ENCODE measurements around the gene BICD2.

Gene BICD2

DNA sequence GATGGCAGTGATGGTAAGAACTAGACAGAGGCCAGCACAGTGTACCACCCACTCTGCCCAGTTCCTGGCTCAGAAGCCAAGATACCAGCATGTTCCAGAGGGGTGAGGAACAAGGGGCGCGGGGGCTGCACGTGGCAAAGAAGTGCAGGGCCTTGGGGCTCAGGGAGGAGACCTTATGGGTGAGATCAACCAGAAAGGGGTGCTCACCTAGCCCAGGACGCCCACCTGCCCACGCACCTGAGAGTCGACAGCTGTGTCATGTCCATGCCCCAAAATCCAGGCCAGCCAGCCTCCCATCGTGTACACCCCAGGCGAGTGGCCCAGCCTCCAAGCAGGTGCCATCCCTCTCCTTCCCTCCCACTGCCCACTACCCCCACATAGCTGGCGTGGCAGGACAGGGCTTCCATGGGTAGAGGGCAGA, 34.9 kb downstream of the BICD2 start:
- no peak overlapping the region for H3K4me3 Mint-ChIP-seq
- peaks cover 44% of the 10 kb centered on the region for H3K4me1 Mint-ChIP-seq
- H3K9me3 Mint-ChIP-seq = peaks cover 2% of the 10 kb centered on the region
- H3K27ac Mint-ChIP-seq = no peak overlapping the region
- peaks cover 28% of the 10 kb centered on the region for H3K36me3 Mint-ChIP-seq (ENCODE audit: low read depth)
- H3K27me3 Mint-ChIP-seq (ENCODE audit: low read depth) = no peaks in the 10 kb centered on the region
- TF ChIP-seq CTCF (IDR thresholded peaks at IDR 0.05; ENCODE audit: unreplicated experiment in 3 of 3) = no peak

DNA sequence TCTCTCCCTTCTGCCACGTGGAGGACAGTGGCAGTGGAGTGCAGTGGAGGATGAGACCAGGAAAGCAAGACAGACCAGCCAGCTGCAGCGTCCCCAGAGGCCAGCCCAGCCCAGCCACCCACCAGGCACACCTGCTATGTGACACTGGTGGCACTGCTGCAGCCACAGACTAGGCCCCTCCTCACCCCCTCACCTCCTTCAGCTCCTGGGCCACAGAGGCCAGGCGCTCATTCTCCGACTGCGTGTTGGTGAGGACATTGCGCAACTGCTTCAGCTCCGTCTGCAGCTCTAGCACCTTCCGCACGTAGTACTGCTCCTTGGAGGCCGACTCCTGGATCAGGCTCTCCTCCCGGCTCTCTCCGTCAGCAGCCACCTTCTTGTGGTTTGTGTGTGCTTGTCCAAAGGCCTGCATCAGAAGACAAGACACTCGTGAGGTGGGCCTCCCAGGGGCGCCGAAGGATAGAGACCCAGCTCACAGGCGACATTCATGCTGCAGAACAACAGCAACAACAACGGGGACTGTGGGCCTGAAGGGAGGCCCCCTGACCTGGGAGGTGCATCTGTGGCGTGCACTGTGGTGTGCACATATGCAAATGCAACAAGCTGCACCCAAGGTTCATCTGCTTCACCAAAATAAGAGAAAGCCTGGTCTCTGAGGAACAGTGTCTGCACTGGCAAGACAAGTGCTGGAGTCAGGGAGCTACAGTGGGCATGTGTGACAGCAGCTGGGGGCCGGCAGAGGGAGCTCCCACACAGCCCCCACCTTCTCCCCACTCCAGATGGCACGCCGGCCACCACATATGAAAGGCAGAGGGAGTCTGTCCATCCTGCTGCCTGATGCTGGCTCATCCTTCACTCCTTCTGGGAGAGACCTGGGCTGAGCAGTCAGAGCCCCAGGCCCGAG, 35.5 kb downstream of the BICD2 start:
- TF ChIP-seq CTCF (IDR thresholded peaks at IDR 0.05; ENCODE audit: unreplicated experiment in 3 of 3) = peak in 1 of 3 experiments; percentile 28
- Mint-ChIP-seq H3K27ac (no peak overlapping the region), H3K27me3 (ENCODE audit: low read depth) (no peaks in the 10 kb centered on the region), H3K9me3 (peaks cover 2% of the 10 kb centered on the region), H3K4me3 (no peak overlapping the region), H3K36me3 (ENCODE audit: low read depth) (peaks cover 28% of the 10 kb centered on the region), H3K4me1 (peaks cover 49% of the 10 kb centered on the region)

DNA sequence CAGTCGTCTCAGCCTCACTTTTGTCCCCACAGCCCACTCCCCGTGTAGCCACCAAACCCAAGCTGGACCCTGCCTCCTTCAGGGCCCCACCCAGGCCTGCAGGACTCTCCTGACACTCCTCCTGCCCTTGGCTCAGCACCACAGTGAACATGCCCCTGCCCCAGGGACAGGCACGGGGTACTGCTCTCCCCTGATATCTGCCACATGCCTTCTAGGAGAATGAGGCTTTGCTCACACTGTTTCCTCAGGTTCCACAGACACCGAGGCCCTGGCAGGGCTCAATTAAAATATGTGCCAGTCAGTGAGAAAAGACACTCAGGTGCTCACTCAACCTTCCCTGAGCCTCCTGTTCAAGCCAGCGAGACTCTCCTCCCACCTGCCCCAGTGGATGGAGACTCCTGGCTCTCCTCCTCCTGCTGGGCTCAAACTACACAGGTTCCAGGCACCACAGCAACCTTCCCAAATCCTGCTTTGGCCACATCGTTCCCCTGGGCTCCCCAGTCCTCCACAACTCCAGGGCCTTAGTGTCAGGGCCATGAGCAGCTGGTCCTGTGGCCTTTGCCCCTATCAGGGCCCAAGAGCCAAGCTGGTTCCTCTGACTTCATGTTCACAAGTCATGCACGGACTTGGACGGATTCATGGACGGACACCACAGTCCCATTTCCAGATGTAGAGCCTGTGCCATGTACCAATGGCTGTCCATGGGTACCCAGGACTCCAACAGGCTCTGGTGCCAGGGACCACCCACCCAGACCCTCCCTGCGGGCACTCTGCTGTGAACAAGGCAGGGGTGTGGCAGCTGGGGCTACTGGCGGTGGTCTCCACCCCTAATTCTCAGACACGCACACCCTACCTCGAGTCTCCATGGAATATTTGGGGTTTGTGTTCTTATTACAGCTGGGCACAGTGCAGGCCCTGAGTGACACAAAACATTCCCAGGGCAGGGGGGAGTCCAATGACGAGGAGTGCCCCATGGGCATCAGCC, 36.6 kb downstream of the BICD2 start:
- Mint-ChIP-seq H3K4me1 (peaks cover 50% of the 10 kb centered on the region), H3K27ac (no peak overlapping the region), H3K4me3 (no peak overlapping the region), H3K36me3 (ENCODE audit: low read depth) (peaks cover 26% of the 10 kb centered on the region), H3K9me3 (peaks cover 2% of the 10 kb centered on the region), H3K27me3 (ENCODE audit: low read depth) (no peaks in the 10 kb centered on the region)
- TF ChIP-seq CTCF (IDR thresholded peaks at IDR 0.05; ENCODE audit: unreplicated experiment in 3 of 3) = no peak

DNA sequence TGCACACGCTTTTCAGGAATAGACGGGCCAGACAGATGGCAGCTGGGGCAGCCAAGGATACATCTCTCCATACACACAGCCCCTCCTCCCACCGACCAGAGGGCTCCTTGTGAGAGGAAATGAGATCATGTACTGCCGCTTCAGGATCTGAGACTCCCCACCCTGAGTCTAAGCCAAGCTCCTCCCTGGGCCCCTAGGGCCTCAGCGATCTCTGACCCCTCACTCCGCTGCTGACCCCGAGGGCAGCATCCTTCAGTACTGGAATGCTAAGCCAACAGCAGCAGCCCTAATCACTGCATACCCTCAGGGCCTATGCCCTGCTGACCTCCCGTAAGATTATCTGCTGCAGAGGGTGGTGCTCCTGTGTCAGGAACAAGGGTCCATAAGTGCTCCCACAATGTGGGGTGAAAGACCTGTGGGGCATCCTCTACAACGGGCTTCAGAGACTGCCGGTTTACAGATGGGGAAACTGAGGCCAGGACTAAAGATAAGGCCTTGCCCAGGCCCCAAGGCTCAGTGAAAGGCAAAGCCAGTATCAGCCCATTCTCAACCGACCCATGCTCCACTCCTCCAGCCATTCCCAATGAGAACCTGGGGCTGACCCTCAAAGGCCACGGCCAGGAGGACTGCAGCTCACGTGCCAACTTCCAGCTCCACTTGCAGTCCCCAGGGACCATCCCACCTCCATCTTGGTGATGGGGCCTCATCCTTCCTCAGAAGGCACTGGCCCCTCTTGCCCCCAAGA, 37.5 kb downstream of the BICD2 start:
- Mint-ChIP-seq H3K27me3 (ENCODE audit: low read depth) (no peaks in the 10 kb centered on the region), H3K9me3 (no peaks in the 10 kb centered on the region), H3K36me3 (ENCODE audit: low read depth) (peaks cover 23% of the 10 kb centered on the region), H3K4me3 (no peak overlapping the region), H3K4me1 (peaks cover 50% of the 10 kb centered on the region), H3K27ac (no peak overlapping the region)
- TF ChIP-seq CTCF (IDR thresholded peaks at IDR 0.05; ENCODE audit: unreplicated experiment in 3 of 3) = no peak

DNA sequence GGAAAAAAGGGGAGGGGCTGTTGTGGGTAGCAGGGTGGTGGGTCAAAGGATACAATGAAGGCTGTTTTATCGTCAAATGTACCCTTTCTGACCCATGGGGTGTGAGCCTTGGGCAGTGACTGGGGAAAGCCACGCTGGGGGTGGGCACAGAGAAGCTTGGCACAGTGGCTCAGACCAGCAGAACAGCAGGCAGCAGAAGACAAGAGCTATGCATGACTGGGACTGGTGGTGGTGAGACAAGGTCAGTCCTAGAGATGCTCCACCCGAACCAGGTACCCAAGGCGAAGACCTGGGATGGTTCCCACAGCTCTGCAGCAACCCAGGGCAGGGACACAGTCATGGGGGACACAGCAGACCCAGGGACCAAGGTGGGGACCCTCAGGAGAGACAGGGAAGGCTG, 38.3 kb downstream of the BICD2 start:
- no peaks in the 10 kb centered on the region for H3K9me3 Mint-ChIP-seq
- no peaks in the 10 kb centered on the region for H3K27me3 Mint-ChIP-seq (ENCODE audit: low read depth)
- peaks cover 44% of the 10 kb centered on the region for H3K4me1 Mint-ChIP-seq
- no peak for TF ChIP-seq CTCF (IDR thresholded peaks at IDR 0.05; ENCODE audit: unreplicated experiment in 3 of 3)
- H3K4me3 Mint-ChIP-seq = no peak overlapping the region
- no peak overlapping the region for H3K27ac Mint-ChIP-seq
- H3K36me3 Mint-ChIP-seq (ENCODE audit: low read depth) = peaks cover 19% of the 10 kb centered on the region
